HG02870 (cell line): ENCODE measurements around the gene ADAMTS7.
"Not testable (repeated sequence)": the region's sequence is repeated elsewhere in the genome, so short reads cannot be mapped to it uniquely, and the experiment has no call there.

Experiments
- ATAC-seq: cut with Tn5 transposase; IDR thresholded peaks from one replicate; pipeline ENCODE4 v1.9.1; 2021; ENCODE audit warnings: mild to moderate bottlenecking, moderate library complexity; ENCODE audit not compliant: unreplicated experiment

ADAMTS7 gene, protein sequence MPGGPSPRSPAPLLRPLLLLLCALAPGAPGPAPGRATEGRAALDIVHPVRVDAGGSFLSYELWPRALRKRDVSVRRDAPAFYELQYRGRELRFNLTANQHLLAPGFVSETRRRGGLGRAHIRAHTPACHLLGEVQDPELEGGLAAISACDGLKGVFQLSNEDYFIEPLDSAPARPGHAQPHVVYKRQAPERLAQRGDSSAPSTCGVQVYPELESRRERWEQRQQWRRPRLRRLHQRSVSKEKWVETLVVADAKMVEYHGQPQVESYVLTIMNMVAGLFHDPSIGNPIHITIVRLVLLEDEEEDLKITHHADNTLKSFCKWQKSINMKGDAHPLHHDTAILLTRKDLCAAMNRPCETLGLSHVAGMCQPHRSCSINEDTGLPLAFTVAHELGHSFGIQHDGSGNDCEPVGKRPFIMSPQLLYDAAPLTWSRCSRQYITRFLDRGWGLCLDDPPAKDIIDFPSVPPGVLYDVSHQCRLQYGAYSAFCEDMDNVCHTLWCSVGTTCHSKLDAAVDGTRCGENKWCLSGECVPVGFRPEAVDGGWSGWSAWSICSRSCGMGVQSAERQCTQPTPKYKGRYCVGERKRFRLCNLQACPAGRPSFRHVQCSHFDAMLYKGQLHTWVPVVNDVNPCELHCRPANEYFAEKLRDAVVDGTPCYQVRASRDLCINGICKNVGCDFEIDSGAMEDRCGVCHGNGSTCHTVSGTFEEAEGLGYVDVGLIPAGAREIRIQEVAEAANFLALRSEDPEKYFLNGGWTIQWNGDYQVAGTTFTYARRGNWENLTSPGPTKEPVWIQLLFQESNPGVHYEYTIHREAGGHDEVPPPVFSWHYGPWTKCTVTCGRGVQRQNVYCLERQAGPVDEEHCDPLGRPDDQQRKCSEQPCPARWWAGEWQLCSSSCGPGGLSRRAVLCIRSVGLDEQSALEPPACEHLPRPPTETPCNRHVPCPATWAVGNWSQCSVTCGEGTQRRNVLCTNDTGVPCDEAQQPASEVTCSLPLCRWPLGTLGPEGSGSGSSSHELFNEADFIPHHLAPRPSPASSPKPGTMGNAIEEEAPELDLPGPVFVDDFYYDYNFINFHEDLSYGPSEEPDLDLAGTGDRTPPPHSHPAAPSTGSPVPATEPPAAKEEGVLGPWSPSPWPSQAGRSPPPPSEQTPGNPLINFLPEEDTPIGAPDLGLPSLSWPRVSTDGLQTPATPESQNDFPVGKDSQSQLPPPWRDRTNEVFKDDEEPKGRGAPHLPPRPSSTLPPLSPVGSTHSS (N-terminal part only)

DNA sequence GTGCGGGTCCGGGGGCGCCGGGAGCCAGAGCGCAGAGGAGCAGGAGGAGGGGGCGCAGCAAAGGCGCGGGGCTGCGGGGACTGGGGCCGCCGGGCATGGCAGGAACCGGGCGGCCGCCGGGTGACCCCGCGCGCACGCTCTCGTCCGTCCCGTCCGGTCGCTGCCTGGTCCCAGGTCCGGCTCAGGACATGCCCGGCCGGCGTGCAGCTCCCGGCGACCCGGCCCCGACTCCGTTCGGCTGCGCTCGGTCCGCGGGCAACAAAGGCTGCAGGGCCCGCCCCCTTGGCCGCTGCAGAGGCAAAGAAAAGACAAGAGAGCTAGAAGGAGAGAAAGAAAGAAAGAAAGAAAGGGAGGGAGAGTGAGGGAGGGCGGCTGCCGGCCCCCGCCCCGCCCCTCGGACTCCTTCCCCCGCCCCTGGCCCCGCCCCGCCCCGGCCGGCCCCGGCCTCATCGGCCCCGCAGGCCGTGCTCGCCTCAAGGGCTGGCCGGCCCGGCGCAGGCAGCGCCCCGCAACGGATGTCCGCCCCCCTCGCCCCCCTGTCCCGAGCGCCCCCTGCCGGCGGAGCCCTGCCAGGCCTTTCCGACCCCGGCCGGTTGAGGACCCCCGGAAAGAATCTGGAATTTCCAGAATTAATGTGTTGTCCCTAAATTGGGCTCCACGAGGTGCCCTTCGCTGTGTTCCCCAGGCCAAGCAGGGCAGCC, at the start of gene ADAMTS7:
Gene ADAMTS7 (minus strand): TSS at position 341 of the 701 bp plus-strand sequence. CDS start 244 bp downstream, at position 97.
- ATAC-seq, result no peak

DNA sequence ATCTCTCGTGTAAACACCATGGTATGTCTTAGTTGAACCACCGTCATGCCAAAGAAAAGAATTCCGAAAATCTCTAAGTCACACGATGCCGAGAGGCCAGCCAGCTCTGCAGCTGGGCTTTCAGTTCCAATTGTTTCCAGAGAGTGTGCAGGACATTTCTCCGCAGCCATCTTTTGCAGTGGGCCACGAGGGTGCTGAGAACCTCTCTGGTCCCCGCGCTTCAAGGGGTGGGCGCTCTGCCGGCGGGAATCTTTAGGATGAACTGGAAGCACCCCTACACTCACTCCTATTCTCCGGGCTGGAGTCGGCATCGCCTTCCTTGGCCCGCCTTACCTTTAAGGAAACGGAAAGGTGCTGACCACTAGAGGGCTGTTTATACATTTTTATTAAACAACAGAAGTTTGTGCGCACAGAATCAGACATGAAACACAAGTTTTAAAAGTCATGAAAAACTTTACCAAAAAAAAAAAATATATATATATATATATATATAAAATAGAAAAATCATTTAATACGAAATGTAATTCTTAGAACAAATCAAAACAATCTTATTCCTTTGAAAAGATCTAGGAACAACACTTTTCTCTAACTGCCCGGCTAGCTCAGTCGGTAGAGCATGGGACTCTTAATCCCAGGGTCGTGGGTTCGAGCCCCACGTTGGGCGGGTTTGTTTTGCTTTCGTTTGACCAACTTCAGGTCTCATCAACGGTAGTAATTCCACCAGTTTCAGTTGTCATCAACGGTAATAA, 48.9 kb upstream of the ADAMTS7 start:
- ATAC-seq, result peak; percentile 73

DNA sequence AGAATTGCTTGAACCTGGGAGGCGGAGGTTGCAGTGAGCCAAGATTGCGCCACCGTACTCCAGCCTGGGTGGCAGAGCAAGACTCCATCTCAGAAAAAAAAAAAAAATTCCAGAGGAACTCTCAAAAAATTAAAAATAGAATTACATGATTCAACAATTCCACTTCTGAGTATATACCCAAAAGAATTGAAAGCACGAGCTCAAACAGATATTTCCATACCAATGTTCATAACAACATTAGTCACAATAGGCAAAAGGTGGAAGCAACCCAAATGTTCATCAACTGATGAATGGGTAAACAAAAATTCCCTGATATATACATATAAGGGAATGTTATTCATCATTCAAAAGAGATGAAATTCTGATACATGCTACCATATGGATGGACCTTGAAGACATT, 44.5 kb upstream of the ADAMTS7 start:
- ATAC-seq, result no peak

DNA sequence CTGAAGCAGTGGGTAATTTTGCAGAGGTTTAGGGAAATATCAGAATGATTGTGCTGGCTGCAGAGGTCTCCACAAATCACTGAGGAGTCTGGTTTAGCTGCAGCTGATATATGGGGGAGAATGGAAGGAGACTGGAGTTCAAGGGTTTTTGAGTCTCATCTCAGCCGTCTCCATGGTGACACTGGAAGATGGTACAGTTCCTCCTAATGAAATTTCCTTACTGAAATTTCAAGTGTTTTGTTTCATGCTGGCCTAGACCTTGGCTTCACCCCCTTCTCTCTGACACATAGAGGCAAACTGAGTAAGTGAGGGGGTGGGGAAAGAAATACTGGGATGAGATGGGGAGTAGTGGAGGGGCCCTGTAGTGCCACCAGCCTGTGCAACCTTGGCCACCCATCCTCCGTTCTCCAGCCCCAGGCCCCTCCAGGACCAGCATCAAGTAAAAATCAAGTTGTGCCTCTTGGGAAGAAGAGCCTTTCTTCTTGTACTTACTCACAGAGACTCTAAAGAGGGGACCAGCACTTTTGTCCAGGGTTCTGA, 43.6 kb upstream of the ADAMTS7 start:
- no peak for ATAC-seq

DNA sequence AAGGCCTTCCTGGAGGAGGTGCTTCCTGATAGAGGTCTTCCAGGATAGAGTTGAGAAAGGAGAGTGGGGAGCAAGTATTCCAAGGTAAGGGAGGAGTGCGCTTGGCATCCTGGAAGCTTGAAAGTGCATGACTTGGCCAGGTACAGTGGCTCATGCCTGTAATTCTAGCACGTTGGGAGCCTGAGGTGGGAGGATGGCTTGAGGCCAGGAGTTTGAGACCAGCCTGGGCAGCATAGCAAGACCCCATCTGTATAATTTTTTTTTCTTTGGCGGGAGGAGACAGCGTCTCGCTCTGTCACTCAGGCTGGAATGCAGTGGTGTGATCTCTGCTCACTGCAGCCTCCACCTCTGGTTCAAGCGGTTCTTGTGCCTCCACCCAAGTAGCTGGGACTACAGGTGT, 42.2 kb upstream of the ADAMTS7 start:
- ATAC-seq, result no peak

DNA sequence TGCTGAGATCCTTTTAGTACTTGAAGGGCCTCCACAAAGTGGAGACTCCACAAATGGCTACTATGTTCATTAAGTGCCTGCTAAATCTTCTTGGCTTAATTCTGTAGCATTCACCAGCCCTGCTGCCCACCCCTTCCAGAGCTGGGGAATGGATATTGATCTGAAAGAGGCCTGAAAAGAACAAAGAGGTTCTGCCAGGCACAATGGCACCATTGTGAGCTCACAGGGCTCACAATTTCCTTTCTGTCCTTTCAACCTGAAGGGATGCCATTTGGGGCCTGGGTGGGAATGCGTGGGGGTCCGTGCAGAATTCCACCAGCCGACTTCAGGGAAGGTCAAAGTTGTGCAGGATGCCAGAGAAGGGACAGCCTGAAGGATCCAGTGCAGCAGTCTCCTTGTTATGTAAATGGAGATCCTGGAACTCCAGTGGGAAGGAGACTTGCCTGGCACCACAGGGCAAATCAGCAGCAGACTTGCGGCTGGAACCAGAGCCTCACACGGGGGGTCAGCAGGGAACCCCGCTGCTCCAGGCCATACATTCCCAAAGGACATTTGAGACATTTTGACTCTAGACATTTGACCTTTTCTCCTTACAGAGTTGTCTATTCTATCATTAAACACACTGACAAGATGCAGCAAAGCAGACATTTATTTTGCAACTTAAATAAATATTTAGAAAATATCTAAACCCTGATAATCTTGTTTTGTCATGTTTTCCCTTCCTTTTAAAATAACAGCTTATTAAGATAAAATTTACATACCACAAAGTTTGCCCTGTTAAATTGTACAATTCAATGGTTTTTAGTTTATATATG, 39.9 kb upstream of the ADAMTS7 start:
- no peak for ATAC-seq

DNA sequence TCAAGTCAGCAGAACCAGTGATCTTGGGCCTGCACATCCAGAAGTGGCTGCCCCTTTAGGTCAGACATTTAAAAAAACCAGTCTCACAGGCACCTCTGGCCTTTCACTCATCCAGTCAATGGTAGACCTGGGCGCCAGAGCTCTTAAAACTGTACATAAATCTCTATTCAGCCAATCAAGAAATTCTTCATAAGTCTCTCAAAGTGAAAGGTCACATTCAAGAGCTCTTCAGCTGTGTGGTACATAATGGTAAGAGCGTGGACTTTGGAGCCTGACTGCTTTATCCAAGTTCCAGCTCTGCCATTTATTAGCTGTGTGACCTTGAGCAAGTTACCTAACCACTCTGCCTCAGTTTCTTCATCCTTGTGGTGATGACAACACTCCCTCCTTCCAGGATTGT, 39.1 kb upstream of the ADAMTS7 start:
- ATAC-seq, result no peak

DNA sequence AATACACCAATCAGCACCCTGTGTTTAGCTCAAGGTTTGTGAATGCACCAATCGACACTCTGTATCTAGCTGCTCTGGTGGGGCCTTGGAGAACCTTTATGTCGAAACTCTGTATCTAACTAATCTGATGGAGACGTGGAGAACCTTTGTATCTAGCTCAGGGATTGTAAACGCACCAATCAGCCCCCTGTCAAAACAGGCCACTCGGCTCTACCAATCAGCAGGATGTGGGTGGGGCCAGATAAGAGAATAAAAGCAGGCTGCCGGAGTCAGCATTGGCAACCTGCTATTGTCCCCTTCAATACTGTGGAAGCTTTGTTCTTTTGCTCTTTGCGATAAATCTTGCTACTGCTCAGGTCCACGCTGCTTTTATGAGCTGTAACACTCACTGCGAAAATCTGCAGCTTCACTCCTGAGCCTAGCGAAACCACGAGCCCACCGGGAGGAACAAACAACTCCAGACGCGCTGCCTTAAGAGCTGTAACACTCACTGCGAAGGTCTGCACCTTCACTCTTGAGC, 36.2 kb upstream of the ADAMTS7 start:
- not testable (repeated sequence) for ATAC-seq

DNA sequence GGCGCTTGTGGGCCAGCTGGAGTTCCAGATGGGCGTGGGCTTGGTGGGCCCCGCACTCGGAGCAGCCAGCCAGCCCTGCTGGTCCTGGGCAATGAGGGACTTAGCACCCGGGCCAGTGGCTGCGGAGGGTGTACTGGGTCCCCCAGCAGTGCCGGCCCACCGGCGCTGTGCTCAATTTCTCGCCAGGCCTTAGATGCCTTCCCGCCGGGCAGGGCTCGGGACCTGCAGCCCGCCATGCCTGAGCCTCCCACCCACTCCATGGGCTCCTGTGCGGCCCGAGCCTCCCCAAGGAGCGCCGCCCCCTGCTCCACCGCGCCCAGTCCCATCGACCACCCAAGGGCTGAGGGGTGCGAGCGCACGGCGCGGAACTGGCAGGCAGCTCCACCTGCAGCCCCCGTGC, 35.6 kb upstream of the ADAMTS7 start:
- ATAC-seq, result not testable (repeated sequence)

DNA sequence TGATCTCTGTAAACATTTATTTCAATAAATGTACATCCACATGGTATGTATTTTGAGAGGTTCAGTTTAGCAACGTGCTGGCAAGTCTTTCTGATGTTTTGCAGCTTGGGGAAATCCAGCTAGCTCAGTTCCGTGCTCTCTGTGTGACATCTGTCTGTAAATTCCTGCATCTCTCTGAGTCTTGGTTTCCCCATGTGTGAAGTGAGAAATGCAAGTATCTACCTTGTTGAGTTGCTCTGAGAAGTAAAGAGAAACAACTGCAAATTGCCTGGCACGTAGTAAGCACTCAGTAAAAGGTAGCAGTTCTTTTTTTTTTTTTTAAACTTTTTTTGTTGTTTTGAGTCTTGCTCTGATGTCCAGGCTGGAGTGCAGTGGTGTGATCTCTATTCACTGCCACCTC, 31.3 kb upstream of the ADAMTS7 start:
- ATAC-seq, result no peak

DNA sequence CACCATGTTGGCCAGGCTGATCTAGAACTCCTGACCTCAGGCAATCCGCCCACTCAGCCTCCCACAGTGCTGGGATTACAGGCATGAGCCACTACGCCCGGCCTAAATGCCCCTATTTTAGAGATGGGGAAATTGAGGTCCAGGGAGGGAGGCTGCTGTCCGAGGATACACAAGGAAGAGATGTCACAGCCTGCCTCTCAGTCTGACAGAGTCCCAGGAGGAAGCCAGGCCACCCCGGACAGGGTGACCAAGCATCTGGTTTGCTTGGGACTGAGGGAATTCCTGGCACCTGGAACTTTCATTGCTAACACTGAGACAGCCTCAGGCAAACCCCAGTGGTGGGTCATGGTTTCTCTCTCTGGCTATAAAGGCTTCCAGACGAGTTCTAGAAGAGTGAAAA, 30.6 kb upstream of the ADAMTS7 start:
- no peak for ATAC-seq

DNA sequence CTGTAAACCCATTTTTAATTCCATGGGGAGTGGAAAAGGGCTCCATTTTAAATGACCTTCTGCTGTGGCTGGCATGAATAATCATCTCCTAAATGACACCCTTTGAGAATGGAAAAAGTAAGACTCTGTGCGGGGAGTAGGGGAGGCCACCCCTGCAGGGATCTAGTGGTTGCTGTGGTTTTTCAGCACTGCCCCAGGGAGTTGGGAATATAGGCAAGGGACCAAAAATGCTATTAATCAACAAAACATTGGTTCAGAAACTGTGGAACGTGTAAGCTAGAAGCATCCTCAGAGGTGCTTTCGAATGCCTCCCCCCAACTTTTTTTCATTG, 30.1 kb upstream of the ADAMTS7 start:
- no peak for ATAC-seq

DNA sequence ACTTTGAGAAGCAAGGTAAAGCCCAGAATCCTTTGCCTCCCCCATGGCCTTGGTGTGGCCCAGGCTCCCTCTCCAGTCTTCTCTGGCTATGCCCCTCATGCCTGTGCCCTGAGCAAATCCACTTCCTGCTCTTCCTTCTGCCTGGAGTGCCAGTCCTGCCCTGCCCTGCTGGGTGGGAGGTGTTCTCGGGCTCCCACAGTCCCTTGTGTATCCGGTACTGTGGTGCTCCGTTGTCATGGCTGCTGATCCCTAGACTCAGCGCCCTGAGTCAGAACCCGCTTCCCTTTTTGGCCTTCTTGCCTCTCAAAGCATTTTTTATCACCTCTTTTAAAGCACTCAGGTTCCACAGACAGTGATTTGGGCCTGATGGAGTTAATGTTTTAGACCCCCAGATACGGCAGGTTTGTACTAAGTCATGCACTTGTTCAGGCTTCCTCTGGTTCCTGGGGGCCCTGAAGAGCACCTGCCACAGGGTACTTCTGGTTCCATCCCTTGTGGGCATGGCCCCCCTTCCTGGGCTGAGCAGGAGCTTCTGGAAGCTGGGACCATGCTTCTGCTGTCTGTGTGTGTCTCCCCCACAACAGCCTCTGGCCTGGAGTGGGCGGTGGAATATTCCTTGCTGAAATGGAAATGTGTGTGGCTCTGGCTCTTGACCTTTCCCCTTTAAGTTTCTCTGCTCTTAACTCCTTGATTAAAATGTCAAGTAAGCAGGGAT, 29.6 kb upstream of the ADAMTS7 start:
- peak; percentile 45 for ATAC-seq

DNA sequence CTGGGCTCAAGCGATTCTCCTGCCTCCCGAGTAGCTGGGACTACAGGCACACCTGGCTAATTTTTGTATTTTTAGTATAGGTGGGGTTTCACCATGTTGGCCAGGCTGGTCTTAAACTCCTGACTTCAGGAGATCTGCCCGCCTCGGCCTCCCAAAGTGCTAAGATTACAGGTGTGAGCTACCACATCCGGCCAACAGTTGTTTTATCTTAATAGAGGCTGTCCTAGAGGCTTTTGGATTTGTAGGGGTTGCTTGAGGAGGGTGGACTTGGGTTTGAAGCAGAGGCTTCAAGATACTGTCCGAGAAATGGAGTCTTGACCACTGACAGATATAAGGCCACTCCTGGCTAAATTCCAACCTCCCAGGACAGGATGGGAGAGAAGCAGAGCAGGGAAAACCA, 27.9 kb upstream of the ADAMTS7 start:
- not testable (repeated sequence) for ATAC-seq

DNA sequence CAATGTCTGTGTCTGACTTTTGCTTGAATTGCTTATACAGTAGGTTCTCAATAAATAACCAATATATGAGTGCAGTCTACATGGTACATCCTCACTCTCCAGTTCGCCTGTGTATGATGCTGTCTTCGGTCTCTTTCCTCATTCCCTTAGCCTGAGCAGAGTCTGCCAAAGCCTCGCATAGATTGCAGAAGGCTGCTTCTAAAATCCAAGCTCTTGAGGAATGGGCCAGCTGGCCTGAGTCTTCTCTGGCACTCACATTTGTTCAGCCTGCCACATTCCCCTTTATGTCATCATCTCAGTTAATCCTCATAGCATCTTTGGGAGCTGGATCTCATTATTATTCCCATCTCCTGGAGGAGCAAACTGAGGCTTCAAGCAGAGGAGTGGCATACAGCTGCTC, 27.2 kb upstream of the ADAMTS7 start:
- ATAC-seq, result no peak

DNA sequence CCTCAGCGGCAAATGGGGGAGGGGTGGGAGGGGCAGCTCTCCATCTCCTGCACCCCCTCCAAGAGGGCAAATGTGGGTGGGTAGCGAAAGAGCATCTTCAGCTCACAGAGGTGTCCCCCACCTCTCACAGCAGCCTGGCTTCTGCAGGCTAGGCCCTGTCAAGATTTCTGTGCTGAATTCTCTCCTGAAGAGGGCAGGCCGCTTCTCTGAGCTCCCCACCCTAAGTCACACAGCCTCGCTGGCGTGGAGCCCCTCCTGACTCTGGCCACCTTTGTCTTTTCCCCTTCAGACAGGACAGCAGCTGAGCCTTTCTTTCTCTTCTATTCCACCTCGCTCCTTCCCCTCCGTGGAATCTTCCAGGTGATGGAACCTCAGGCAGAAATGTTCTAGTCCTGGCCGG, 26.3 kb upstream of the ADAMTS7 start:
- ATAC-seq, result no peak

DNA sequence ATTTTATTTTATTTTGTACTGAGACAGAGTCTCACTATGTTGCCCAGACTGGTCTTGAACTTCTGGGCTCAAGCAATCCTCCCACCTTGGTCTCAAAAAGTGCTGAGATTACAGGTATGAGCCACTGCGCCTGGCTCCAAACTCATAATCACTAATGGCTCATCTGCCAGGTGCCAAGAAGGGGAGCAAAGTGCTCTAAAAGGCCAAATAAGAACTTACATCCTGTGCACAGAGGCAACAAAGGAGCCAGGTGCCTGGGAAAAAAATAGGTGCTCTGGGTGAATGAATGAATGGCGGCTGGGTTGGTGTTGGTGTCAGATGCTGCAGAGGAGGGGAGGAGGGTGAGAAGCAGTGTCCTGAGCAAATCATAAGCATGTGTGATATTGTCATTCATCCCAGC, 25.9 kb upstream of the ADAMTS7 start:
- no peak for ATAC-seq

DNA sequence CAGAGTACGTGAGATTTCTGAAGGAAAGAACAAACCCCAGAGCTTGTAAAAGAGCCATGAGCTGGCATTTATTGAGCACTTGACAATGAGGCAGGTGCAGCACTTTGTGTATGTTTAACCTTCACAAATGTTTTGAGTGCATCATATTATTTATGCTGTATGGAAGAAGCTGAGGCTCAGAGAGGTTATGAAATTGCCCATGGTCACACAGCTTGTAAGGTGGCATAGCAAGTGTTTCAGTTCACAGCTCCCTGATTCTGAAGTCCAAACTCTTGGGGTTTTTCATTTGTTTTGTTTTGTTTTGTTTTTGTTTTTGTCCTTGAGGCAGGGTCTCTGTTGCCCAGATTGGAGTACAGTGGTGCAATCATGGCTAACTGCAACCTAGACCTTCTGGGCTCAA, 25.1 kb upstream of the ADAMTS7 start:
- no peak for ATAC-seq
